Renal cortex interstitium (tissue), 15 donors: Measurements from ENCODE around the gene RPL5. TPM values are rescaled to one million over a fixed set of nuclear protein-coding genes. Genes with fewer than 3 reads are reported as not detected.

Experiments
- DNase-seq, 11 donors: peaks; one replicate each; pipeline ENCODE4 v3.0.0-alpha.2; 2013; ENCODE audit warnings: low read depth in 9 of 11, low spot score in 4 of 11; ENCODE audit errors: extremely low read depth in 1 of 11
- long read RNA-seq, 16 experiments: transcript quantifications; one replicate each; lab custom pipeline, GENCODE V29; 2026
- polyA plus RNA-seq, 3 donors: library from polyadenylated mRNA; unstranded; fragments of 120-200 nt; gene quantifications; one replicate each; pipeline ENCODE4 v1.2.1, GENCODE V29; 2013; ENCODE audit not compliant: insufficient read length in 3 of 3

Gene RPL5
- 1,000 to 10,000 TPM; 2,444 to 3,001 (median 2,688) TPM for polyA plus RNA-seq
- long read RNA-seq, donor 1, transcript RPL5-212 (4 exons, 733 nt), result minor isoform, 18 of 1,377 reads
- long read RNA-seq, donor 1, transcript RPL5-207 (2 exons, 271 nt), result minor isoform, 47 of 1,377 reads
- long read RNA-seq, donor 1, transcript RPL5-205 (3 exons, 1,210 nt), result minor isoform, 135 of 1,377 reads
- long read RNA-seq, donor 1, transcript RPL5-208 (8 exons, 1,085 nt), result major isoform, 530 of 1,377 reads
- long read RNA-seq, donor 1, partial matches to known transcripts, result 623 of 1,377 reads
- long read RNA-seq, donor 1, other reads (novel, unspliced or antisense), result 19 of 1,377 reads
- long read RNA-seq, donor 2, transcript RPL5-208 (8 exons, 1,085 nt), result major isoform, 465 of 1,278 reads
- long read RNA-seq, donor 2, transcript RPL5-207 (2 exons, 271 nt), result minor isoform, 59 of 1,278 reads
- long read RNA-seq, donor 2, transcript RPL5-212 (4 exons, 733 nt), result minor isoform, 11 of 1,278 reads
- long read RNA-seq, donor 2, transcript RPL5-205 (3 exons, 1,210 nt), result minor isoform, 135 of 1,278 reads
- long read RNA-seq, donor 2, partial matches to known transcripts, result 571 of 1,278 reads
- long read RNA-seq, donor 2, other reads (novel, unspliced or antisense), result 31 of 1,278 reads
- long read RNA-seq, donor 3, transcript RPL5-207 (2 exons, 271 nt), result minor isoform, 47 of 2,208 reads
- long read RNA-seq, donor 3, transcript RPL5-212 (4 exons, 733 nt), result minor isoform, 29 of 2,208 reads
- long read RNA-seq, donor 3, transcript RPL5-205 (3 exons, 1,210 nt), result minor isoform, 70 of 2,208 reads
- long read RNA-seq, donor 3, transcript RPL5-208 (8 exons, 1,085 nt), result major isoform, 1,323 of 2,208 reads
- long read RNA-seq, donor 3, partial matches to known transcripts, result 687 of 2,208 reads
- long read RNA-seq, donor 3, other reads (novel, unspliced or antisense), result 45 of 2,208 reads
- long read RNA-seq, donor 4, transcript RPL5-207 (2 exons, 271 nt), result minor isoform, 31 of 1,075 reads
- long read RNA-seq, donor 4, transcript RPL5-205 (3 exons, 1,210 nt), result minor isoform, 31 of 1,075 reads
- long read RNA-seq, donor 4, transcript RPL5-208 (8 exons, 1,085 nt), result major isoform, 702 of 1,075 reads
- long read RNA-seq, donor 4, transcript RPL5-212 (4 exons, 733 nt), result minor isoform, 6 of 1,075 reads
- long read RNA-seq, donor 4, partial matches to known transcripts, result 279 of 1,075 reads
- long read RNA-seq, donor 4, other reads (novel, unspliced or antisense), result 22 of 1,075 reads
- long read RNA-seq, donor 5, result 0 reads
- long read RNA-seq, donor 6, transcript RPL5-208 (8 exons, 1,085 nt), result major isoform, 813 of 1,632 reads
- long read RNA-seq, donor 6, transcript RPL5-212 (4 exons, 733 nt), result minor isoform, 24 of 1,632 reads
- long read RNA-seq, donor 6, transcript RPL5-207 (2 exons, 271 nt), result minor isoform, 75 of 1,632 reads
- long read RNA-seq, donor 6, transcript RPL5-205 (3 exons, 1,210 nt), result minor isoform, 152 of 1,632 reads
- long read RNA-seq, donor 6, partial matches to known transcripts, result 510 of 1,632 reads
- long read RNA-seq, donor 6, other reads (novel, unspliced or antisense), result 47 of 1,632 reads
- long read RNA-seq, donor 7, transcript RPL5-212 (4 exons, 733 nt), result minor isoform, 13 of 2,224 reads
- long read RNA-seq, donor 7, transcript RPL5-207 (2 exons, 271 nt), result minor isoform, 58 of 2,224 reads
- long read RNA-seq, donor 7, transcript RPL5-205 (3 exons, 1,210 nt), result minor isoform, 126 of 2,224 reads
- long read RNA-seq, donor 7, transcript RPL5-208 (8 exons, 1,085 nt), result major isoform, 1,141 of 2,224 reads
- long read RNA-seq, donor 7, partial matches to known transcripts, result 843 of 2,224 reads
- long read RNA-seq, donor 7, other reads (novel, unspliced or antisense), result 35 of 2,224 reads
- long read RNA-seq, donor 8, transcript RPL5-207 (2 exons, 271 nt), result minor isoform, 78 of 3,132 reads
- long read RNA-seq, donor 8, transcript RPL5-208 (8 exons, 1,085 nt), result major isoform, 897 of 3,132 reads
- long read RNA-seq, donor 8, transcript RPL5-210 (7 exons, 896 nt), result minor isoform, 11 of 3,132 reads
- long read RNA-seq, donor 8, transcript RPL5-205 (3 exons, 1,210 nt), result minor isoform, 236 of 3,132 reads
- long read RNA-seq, donor 8, partial matches to known transcripts, result 1,817 of 3,132 reads
- long read RNA-seq, donor 8, other reads (novel, unspliced or antisense), result 73 of 3,132 reads
- long read RNA-seq, donor 9, transcript RPL5-208 (8 exons, 1,085 nt), result major isoform, 973 of 1,429 reads
- long read RNA-seq, donor 9, transcript RPL5-207 (2 exons, 271 nt), result minor isoform, 25 of 1,429 reads
- long read RNA-seq, donor 9, transcript RPL5-212 (4 exons, 733 nt), result minor isoform, 13 of 1,429 reads
- long read RNA-seq, donor 9, transcript RPL5-205 (3 exons, 1,210 nt), result minor isoform, 53 of 1,429 reads
- long read RNA-seq, donor 9, partial matches to known transcripts, result 339 of 1,429 reads
- long read RNA-seq, donor 9, other reads (novel, unspliced or antisense), result 18 of 1,429 reads
- long read RNA-seq, donor 10, transcript RPL5-205 (3 exons, 1,210 nt), result minor isoform, 78 of 1,886 reads
- long read RNA-seq, donor 10, transcript RPL5-207 (2 exons, 271 nt), result minor isoform, 42 of 1,886 reads
- long read RNA-seq, donor 10, transcript RPL5-212 (4 exons, 733 nt), result minor isoform, 10 of 1,886 reads
- long read RNA-seq, donor 10, transcript RPL5-208 (8 exons, 1,085 nt), result major isoform, 996 of 1,886 reads
- long read RNA-seq, donor 10, partial matches to known transcripts, result 701 of 1,886 reads
- long read RNA-seq, donor 10, other reads (novel, unspliced or antisense), result 49 of 1,886 reads
- long read RNA-seq, donor 11, transcript RPL5-207 (2 exons, 271 nt), result minor isoform, 19 of 851 reads
- long read RNA-seq, donor 11, transcript RPL5-212 (4 exons, 733 nt), result minor isoform, 8 of 851 reads
- long read RNA-seq, donor 11, transcript RPL5-208 (8 exons, 1,085 nt), result major isoform, 519 of 851 reads
- long read RNA-seq, donor 11, transcript RPL5-205 (3 exons, 1,210 nt), result minor isoform, 44 of 851 reads
- long read RNA-seq, donor 11, partial matches to known transcripts, result 232 of 851 reads
- long read RNA-seq, donor 11, other reads (novel, unspliced or antisense), result 23 of 851 reads
- long read RNA-seq, donor 12, transcript RPL5-212 (4 exons, 733 nt), result minor isoform, 11 of 805 reads
- long read RNA-seq, donor 12, transcript RPL5-207 (2 exons, 271 nt), result minor isoform, 55 of 805 reads
- long read RNA-seq, donor 12, transcript RPL5-208 (8 exons, 1,085 nt), result major isoform, 367 of 805 reads
- long read RNA-seq, donor 12, transcript RPL5-205 (3 exons, 1,210 nt), result minor isoform, 96 of 805 reads
- long read RNA-seq, donor 12, partial matches to known transcripts, result 257 of 805 reads
- long read RNA-seq, donor 12, other reads (novel, unspliced or antisense), result 14 of 805 reads
- long read RNA-seq, donor 13, transcript RPL5-208 (8 exons, 1,085 nt), result major isoform, 1,303 of 3,825 reads
- long read RNA-seq, donor 13, transcript RPL5-212 (4 exons, 733 nt), result minor isoform, 44 of 3,825 reads
- long read RNA-seq, donor 13, transcript RPL5-205 (3 exons, 1,210 nt), result minor isoform, 436 of 3,825 reads
- long read RNA-seq, donor 13, transcript RPL5-207 (2 exons, 271 nt), result minor isoform, 139 of 3,825 reads
- long read RNA-seq, donor 13, partial matches to known transcripts, result 1,808 of 3,825 reads
- long read RNA-seq, donor 13, other reads (novel, unspliced or antisense), result 78 of 3,825 reads
- long read RNA-seq, donor 14, transcript RPL5-208 (8 exons, 1,085 nt), result major isoform, 965 of 1,636 reads
- long read RNA-seq, donor 14, transcript RPL5-207 (2 exons, 271 nt), result minor isoform, 37 of 1,636 reads
- long read RNA-seq, donor 14, transcript RPL5-212 (4 exons, 733 nt), result minor isoform, 23 of 1,636 reads
- long read RNA-seq, donor 14, transcript RPL5-205 (3 exons, 1,210 nt), result minor isoform, 48 of 1,636 reads
- long read RNA-seq, donor 14, partial matches to known transcripts, result 503 of 1,636 reads
- long read RNA-seq, donor 14, other reads (novel, unspliced or antisense), result 46 of 1,636 reads
- long read RNA-seq, donor 15, transcript RPL5-205 (3 exons, 1,210 nt), result minor isoform, 30 of 718 reads
- long read RNA-seq, donor 15, transcript RPL5-207 (2 exons, 271 nt), result minor isoform, 14 of 718 reads
- long read RNA-seq, donor 15, transcript RPL5-208 (8 exons, 1,085 nt), result major isoform, 485 of 718 reads
- long read RNA-seq, donor 15, transcript RPL5-212 (4 exons, 733 nt), result minor isoform, 10 of 718 reads
- long read RNA-seq, donor 15, partial matches to known transcripts, result 165 of 718 reads
- long read RNA-seq, donor 15, other reads (novel, unspliced or antisense), result 12 of 718 reads
- long read RNA-seq, donor 16, transcript RPL5-212 (4 exons, 733 nt), result minor isoform, 26 of 3,004 reads
- long read RNA-seq, donor 16, transcript RPL5-207 (2 exons, 271 nt), result minor isoform, 78 of 3,004 reads
- long read RNA-seq, donor 16, transcript RPL5-208 (8 exons, 1,085 nt), result major isoform, 2,035 of 3,004 reads
- long read RNA-seq, donor 16, transcript RPL5-205 (3 exons, 1,210 nt), result minor isoform, 116 of 3,004 reads
- long read RNA-seq, donor 16, partial matches to known transcripts, result 622 of 3,004 reads
- long read RNA-seq, donor 16, other reads (novel, unspliced or antisense), result 111 of 3,004 reads

- DNase-seq, result peak; percentile 93 to 99 (median 97)
Observed at GRCh38 chr1:92831762-92832536, at the start of gene RPL5. Gene RPL5, plus strand, starts transcription at chr1:92832040. Its CDS starts 75 bp downstream, at chr1:92832115.

GRCh38 chr1:92783550-92783949, 48.3 kb upstream of the RPL5 start:
- peak in 4 of 11 donors; percentile 4 to 17 (median 10) for DNase-seq

GRCh38 chr1:92784021-92784638, 47.7 kb upstream of the RPL5 start:
- DNase-seq, result peak in 8 of 11 donors; percentile 12 to 38 (median 26)

GRCh38 chr1:92784639-92785500, 47.0 kb upstream of the RPL5 start, which contains the start of gene EVI5:
Gene EVI5, minus strand, starts transcription at chr1:92785108. Its CDS starts 48,562 bp downstream, at chr1:92736546.
- peak; percentile 89 to 97 (median 94) for DNase-seq

- no peak for DNase-seq
Observed at GRCh38 chr1:92786111-92786901, 45.5 kb upstream of the RPL5 start.

GRCh38 chr1:92790081-92790480, 41.8 kb upstream of the RPL5 start:
- no peak for DNase-seq

- no peak for DNase-seq
Observed at GRCh38 chr1:92790867-92791266, 41.0 kb upstream of the RPL5 start.

GRCh38 chr1:92791487-92792066, 40.3 kb upstream of the RPL5 start:
- no peak for DNase-seq

- no peak for DNase-seq
Observed at GRCh38 chr1:92792340-92792782, 39.5 kb upstream of the RPL5 start.
